Lower leg skin (tissue), 4 donors: Measurements from ENCODE around the gene APOB. TPM values are rescaled to one million over a fixed set of nuclear protein-coding genes. Genes with fewer than 3 reads are reported as not detected.
A peak's percentile ranks its signal among the peaks of the same experiment; 100 is the strongest.

Experiments
- DNase-seq, 2 donors: peaks; one replicate each; pipeline ENCODE4 v3.0.0-alpha.2; 2019; ENCODE audit warnings: low spot score in 2 of 2
- H3K4me3 ChIP-seq: fragments of 200-600 bp; sonication (generic); 2 replicates; pipeline ENCODE4 v1.5.1; 2017; ENCODE audit warnings: mild to moderate bottlenecking, low read depth; ENCODE audit not compliant: poor library complexity, severe bottlenecking
- POLR2A ChIP-seq, 2 donors: fragments of 450-650 bp; IDR thresholded peaks; one replicate each; pipeline ENCODE4 v1.6.1; 2016 to 2017; ENCODE audit warnings: antibody characterized with exemption in 2 of 2, mild to moderate bottlenecking in 1 of 2, moderate library complexity in 1 of 2
- WGBS, 2 donors: methylation state at CpG; one replicate each; pipeline ENCODE4 v1.1.5; 2018; 5-methylcytosine and 5-hydroxymethylcytosine counted together
- intact Hi-C: fragments of 100-400 bp; cut with DNase I; formaldehyde crosslinking; loops from one replicate; pipeline ENCODE4 v1.15.0; 2023; ENCODE audit warnings: low total_unique reads
- total RNA-seq, 4 donors: library from RNA; depleted of rRNA; stranded (reverse); fragments of >200 nt; gene quantifications; one replicate each; pipeline ENCODE4 v1.1.0, GENCODE V29; 2016
- TF ChIP-seq, protein P1 (sequence below), 3 donors: fragments of 450-650 bp; IDR thresholded peaks; one replicate each; pipeline ENCODE4 v1.5.1; 2016; ENCODE audit warnings: antibody characterized with exemption in 3 of 3, mild to moderate bottlenecking in 3 of 3, moderate library complexity in 2 of 3

The APOB gene
- total RNA-seq, 4 donors from 2014 or later = 2.2 to 3.2 (median 2.3) TPM

DNA sequence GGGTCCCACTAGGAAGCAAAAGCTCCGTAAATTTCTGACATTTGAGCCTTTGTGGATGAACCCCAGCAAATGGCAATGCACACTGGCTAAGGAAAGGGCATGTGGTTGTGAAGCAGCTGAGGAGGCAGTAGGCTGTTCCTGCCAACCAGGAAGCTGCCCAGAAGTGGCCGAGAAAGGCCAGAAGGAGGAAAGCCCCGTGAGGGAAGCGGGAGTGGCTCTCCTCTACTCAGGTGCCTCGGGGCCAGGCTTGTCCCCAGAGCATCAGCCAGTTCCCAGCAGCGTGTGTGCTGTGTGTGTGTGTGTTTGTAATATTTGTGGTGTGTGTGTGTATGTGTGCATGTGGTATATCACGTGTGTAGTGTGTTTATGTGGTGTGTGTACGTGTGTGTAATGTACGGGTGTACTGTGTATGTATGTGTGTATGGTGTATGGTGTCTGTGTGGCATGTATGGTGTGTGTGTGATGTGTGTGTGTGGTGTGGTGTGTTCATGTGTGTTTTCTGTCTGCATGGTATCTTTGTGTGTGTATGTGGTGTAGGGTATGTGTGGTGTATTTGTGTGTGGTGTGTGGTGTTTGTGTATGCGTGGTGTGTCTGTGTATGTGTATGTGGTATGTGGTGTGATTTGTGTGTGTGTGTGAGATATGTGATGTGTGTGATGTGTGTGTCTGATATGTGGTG is 90.6 kb downstream of the APOB start:
- WGBS, 2 donors = 62 to 66% methylated on average over 10 of the region's 10 CpGs
- no peak overlapping the region for H3K4me3 ChIP-seq
- intact Hi-C loops = no loop called here
- DNase-seq = no peak
- TF ChIP-seq, protein P1, sequence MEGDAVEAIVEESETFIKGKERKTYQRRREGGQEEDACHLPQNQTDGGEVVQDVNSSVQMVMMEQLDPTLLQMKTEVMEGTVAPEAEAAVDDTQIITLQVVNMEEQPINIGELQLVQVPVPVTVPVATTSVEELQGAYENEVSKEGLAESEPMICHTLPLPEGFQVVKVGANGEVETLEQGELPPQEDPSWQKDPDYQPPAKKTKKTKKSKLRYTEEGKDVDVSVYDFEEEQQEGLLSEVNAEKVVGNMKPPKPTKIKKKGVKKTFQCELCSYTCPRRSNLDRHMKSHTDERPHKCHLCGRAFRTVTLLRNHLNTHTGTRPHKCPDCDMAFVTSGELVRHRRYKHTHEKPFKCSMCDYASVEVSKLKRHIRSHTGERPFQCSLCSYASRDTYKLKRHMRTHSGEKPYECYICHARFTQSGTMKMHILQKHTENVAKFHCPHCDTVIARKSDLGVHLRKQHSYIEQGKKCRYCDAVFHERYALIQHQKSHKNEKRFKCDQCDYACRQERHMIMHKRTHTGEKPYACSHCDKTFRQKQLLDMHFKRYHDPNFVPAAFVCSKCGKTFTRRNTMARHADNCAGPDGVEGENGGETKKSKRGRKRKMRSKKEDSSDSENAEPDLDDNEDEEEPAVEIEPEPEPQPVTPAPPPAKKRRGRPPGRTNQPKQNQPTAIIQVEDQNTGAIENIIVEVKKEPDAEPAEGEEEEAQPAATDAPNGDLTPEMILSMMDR (IDR thresholded peaks at IDR 0.05) = peak in 1 of 3 donors; percentile 37
- no peak for TF ChIP-seq POLR2A (IDR thresholded peaks at IDR 0.05)

Other genes starting within 250 kb of the APOB start
- 10 to 100 TPM in 3 of 4 donors, 1 to 10 TPM in 1; 8.5 to 16.2 (median 11.6) TPM for gene LDAH, start 221.0 kb downstream of the APOB start, total RNA-seq
- gene TDRD15, start 79.9 kb upstream of the APOB start, total RNA-seq = not detected